Measurements from ENCODE around the gene ARHGAP6. TPM values are rescaled to one million over a fixed set of nuclear protein-coding genes. Genes with fewer than 3 reads are reported as not detected.
"Not testable (repeated sequence)": the region's sequence is repeated elsewhere in the genome, so short reads cannot be mapped to it uniquely, and the experiment has no call there.

The ARHGAP6 gene
- total RNA-seq, 1 experiment from 2014 or later = 34.5 TPM

GRCh38 chrX:11491375-11491774, 174.3 kb downstream of the ARHGAP6 start:
- not testable (repeated sequence) for H3K4me1 ChIP-seq, DNase-seq, H3K36me3 ChIP-seq, H3K4me3 ChIP-seq, H3K27ac ChIP-seq, H3K27me3 ChIP-seq
- H3K9me3 ChIP-seq (replicated peaks) = peaks cover 16% of the 10 kb centered on the region

- no peaks in the 10 kb centered on the region for H3K27me3 ChIP-seq
- H3K4me3 ChIP-seq = no peak overlapping the region
- DNase-seq = no peak
- H3K9me3 ChIP-seq (replicated peaks) = no peaks in the 10 kb centered on the region
- no peak overlapping the region for H3K27ac ChIP-seq
- H3K4me1 ChIP-seq = peaks cover 6% of the 10 kb centered on the region; the same call in 1 of the 2 replicates
- H3K36me3 ChIP-seq = no peaks in the 10 kb centered on the region
Observed at GRCh38 chrX:11484290-11484689, 181.4 kb downstream of the ARHGAP6 start.

- no peak for DNase-seq
- peaks cover 6% of the 10 kb centered on the region; the same call in 1 of the 2 replicates for H3K4me1 ChIP-seq
- no peak overlapping the region for H3K4me3 ChIP-seq
- H3K27ac ChIP-seq = no peak overlapping the region
- no peaks in the 10 kb centered on the region for H3K27me3 ChIP-seq
- H3K36me3 ChIP-seq = no peaks in the 10 kb centered on the region
- no peaks in the 10 kb centered on the region for H3K9me3 ChIP-seq (replicated peaks)
Observed at GRCh38 chrX:11481035-11481434, 184.7 kb downstream of the ARHGAP6 start.

- Histone ChIP-seq H3K27me3 (no peaks in the 10 kb centered on the region), H3K9me3 (replicated peaks) (no peaks in the 10 kb centered on the region), H3K4me1 (peaks cover 6% of the 10 kb centered on the region; the same call in 1 of the 2 replicates), H3K36me3 (no peaks in the 10 kb centered on the region), H3K4me3 (no peak overlapping the region), H3K27ac (no peak overlapping the region)
- DNase-seq = peak in 1 of 2 experiments; percentile 20
Observed at GRCh38 chrX:11480626-11481025, 185.1 kb downstream of the ARHGAP6 start.

GRCh38 chrX:11478911-11479310, 186.8 kb downstream of the ARHGAP6 start:
- H3K27ac ChIP-seq = no peak overlapping the region
- peaks cover 6% of the 10 kb centered on the region; the same call in 1 of the 2 replicates for H3K4me1 ChIP-seq
- DNase-seq = no peak
- no peaks in the 10 kb centered on the region for H3K36me3 ChIP-seq
- H3K9me3 ChIP-seq (replicated peaks) = no peaks in the 10 kb centered on the region
- no peak overlapping the region for H3K4me3 ChIP-seq
- no peaks in the 10 kb centered on the region for H3K27me3 ChIP-seq

- H3K9me3 ChIP-seq (replicated peaks) = no peaks in the 10 kb centered on the region
- H3K4me1 ChIP-seq = peaks cover 6% of the 10 kb centered on the region; the same call in 1 of the 2 replicates
- no peak for DNase-seq
- H3K4me3 ChIP-seq = no peak overlapping the region
- H3K27ac ChIP-seq = no peak overlapping the region
- H3K27me3 ChIP-seq = no peaks in the 10 kb centered on the region
- no peaks in the 10 kb centered on the region for H3K36me3 ChIP-seq
Observed at GRCh38 chrX:11478026-11478425, 187.7 kb downstream of the ARHGAP6 start.

- Histone ChIP-seq H3K27ac (no peak overlapping the region), H3K36me3 (no peaks in the 10 kb centered on the region), H3K27me3 (no peaks in the 10 kb centered on the region), H3K9me3 (replicated peaks) (no peaks in the 10 kb centered on the region), H3K4me1 (peaks cover 9% of the 10 kb centered on the region; the same call in 1 of the 2 replicates), H3K4me3 (no peak overlapping the region)
- DNase-seq = no peak
Observed at GRCh38 chrX:11474576-11474975, 191.1 kb downstream of the ARHGAP6 start.

- Histone ChIP-seq H3K9me3 (replicated peaks) (no peaks in the 10 kb centered on the region), H3K27ac (no peak overlapping the region), H3K27me3 (no peaks in the 10 kb centered on the region), H3K36me3 (no peaks in the 10 kb centered on the region), H3K4me1 (peaks cover 9% of the 10 kb centered on the region; the same call in 1 of the 2 replicates), H3K4me3 (no peak overlapping the region)
- DNase-seq = no peak
Observed at GRCh38 chrX:11474021-11474420, 191.7 kb downstream of the ARHGAP6 start.

GRCh38 chrX:11472879-11473278, 192.8 kb downstream of the ARHGAP6 start:
- Histone ChIP-seq H3K4me1 (peaks cover 9% of the 10 kb centered on the region; the same call in 1 of the 2 replicates), H3K36me3 (no peaks in the 10 kb centered on the region), H3K27ac (no peak overlapping the region), H3K4me3 (no peak overlapping the region), H3K27me3 (no peaks in the 10 kb centered on the region), H3K9me3 (replicated peaks) (no peaks in the 10 kb centered on the region)
- no peak for DNase-seq

GRCh38 chrX:11472381-11472780, 193.3 kb downstream of the ARHGAP6 start:
- Histone ChIP-seq H3K36me3 (no peaks in the 10 kb centered on the region), H3K4me3 (no peak overlapping the region), H3K9me3 (replicated peaks) (no peaks in the 10 kb centered on the region), H3K27me3 (no peaks in the 10 kb centered on the region), H3K27ac (no peak overlapping the region), H3K4me1 (peaks cover 9% of the 10 kb centered on the region; the same call in 1 of the 2 replicates)
- DNase-seq = no peak

- peak in 1 of 2 experiments; percentile 11 for DNase-seq
- Histone ChIP-seq H3K4me3 (no peak overlapping the region), H3K36me3 (no peaks in the 10 kb centered on the region), H3K27ac (peak overlapping the region; percentile 20; the same call in 1 of the 2 replicates), H3K27me3 (no peaks in the 10 kb centered on the region), H3K9me3 (replicated peaks) (no peaks in the 10 kb centered on the region), H3K4me1 (peaks cover 9% of the 10 kb centered on the region; the same call in 1 of the 2 replicates)
Observed at GRCh38 chrX:11470250-11470974, 195.3 kb downstream of the ARHGAP6 start.

GRCh38 chrX:11465648-11466411, 199.9 kb downstream of the ARHGAP6 start:
- DNase-seq = no peak
- peaks cover 7% of the 10 kb centered on the region; the same call in 1 of the 2 replicates for H3K4me1 ChIP-seq

GRCh38 chrX:11464836-11465463, 200.8 kb downstream of the ARHGAP6 start:
- no peak overlapping the region for H3K4me3 ChIP-seq
- H3K9me3 ChIP-seq (replicated peaks) = no peaks in the 10 kb centered on the region
- H3K36me3 ChIP-seq = no peaks in the 10 kb centered on the region
- DNase-seq = no peak
- no peaks in the 10 kb centered on the region for H3K4me1 ChIP-seq
- no peaks in the 10 kb centered on the region for H3K27me3 ChIP-seq
- no peak overlapping the region for H3K27ac ChIP-seq

More at GRCh38 chrX:11465648-11466411, 199.9 kb downstream of the ARHGAP6 start:
- no peaks in the 10 kb centered on the region for H3K36me3 ChIP-seq
- no peaks in the 10 kb centered on the region for H3K9me3 ChIP-seq (replicated peaks)
- no peak overlapping the region for H3K4me3 ChIP-seq
- no peaks in the 10 kb centered on the region for H3K27me3 ChIP-seq
- no peak overlapping the region for H3K27ac ChIP-seq

GRCh38 chrX:11464380-11464779, 201.3 kb downstream of the ARHGAP6 start:
- DNase-seq = no peak
- Histone ChIP-seq H3K9me3 (replicated peaks) (no peaks in the 10 kb centered on the region), H3K4me1 (no peaks in the 10 kb centered on the region), H3K36me3 (no peaks in the 10 kb centered on the region), H3K27ac (no peak overlapping the region), H3K27me3 (no peaks in the 10 kb centered on the region), H3K4me3 (no peak overlapping the region)

GRCh38 chrX:11462648-11463047, 203.1 kb downstream of the ARHGAP6 start:
- no peak for DNase-seq
- Histone ChIP-seq H3K36me3 (no peaks in the 10 kb centered on the region), H3K27me3 (no peaks in the 10 kb centered on the region), H3K4me1 (no peaks in the 10 kb centered on the region), H3K27ac (no peak overlapping the region), H3K4me3 (no peak overlapping the region), H3K9me3 (replicated peaks) (no peaks in the 10 kb centered on the region)
